Measurements from ENCODE around the gene EPHB2.

DNA sequence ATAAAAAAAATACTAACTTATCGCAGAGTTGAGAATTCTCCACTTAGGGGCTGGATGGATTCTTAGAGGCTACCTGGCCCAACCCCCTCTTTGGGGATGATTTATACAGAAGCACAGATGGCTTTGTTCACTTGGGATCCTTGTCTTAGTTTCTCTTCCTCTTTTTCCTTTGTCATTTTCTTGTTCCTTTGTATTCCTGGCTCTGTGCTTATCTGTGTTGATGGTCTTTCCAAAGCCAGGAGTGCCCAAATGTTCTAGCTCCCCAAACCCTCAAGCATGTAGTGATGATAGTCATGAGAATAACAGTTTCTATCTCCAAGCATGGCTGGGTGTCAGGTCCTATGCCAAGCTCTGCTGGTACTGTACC lies 27.4 kb downstream of the EPHB2 start:
- TF ChIP-seq EZH2 (IDR thresholded peaks at IDR 0.05; ENCODE audit: borderline replicate concordance, low read depth, low read length, severe bottlenecking) (no peak), GATA2 (IDR thresholded peaks at IDR 0.05; ENCODE audit: insufficient read depth, insufficient read length, low read depth, low read length) (no peak), JUN (IDR thresholded peaks at IDR 0.05; ENCODE audit: borderline replicate concordance, insufficient read depth, insufficient read length, low read depth) (no peak), POLR2A (IDR thresholded peaks at IDR 0.05; ENCODE audit: low read depth, low read length) (no peak), FOS (IDR thresholded peaks at IDR 0.05; ENCODE audit: borderline replicate concordance, insufficient read depth, low read length) (no peak), POLR2AphosphoS5 (IDR thresholded peaks at IDR 0.05; ENCODE audit: insufficient read depth, low read depth, low read length) (no peak)
- TF ChIP-seq, protein P1, sequence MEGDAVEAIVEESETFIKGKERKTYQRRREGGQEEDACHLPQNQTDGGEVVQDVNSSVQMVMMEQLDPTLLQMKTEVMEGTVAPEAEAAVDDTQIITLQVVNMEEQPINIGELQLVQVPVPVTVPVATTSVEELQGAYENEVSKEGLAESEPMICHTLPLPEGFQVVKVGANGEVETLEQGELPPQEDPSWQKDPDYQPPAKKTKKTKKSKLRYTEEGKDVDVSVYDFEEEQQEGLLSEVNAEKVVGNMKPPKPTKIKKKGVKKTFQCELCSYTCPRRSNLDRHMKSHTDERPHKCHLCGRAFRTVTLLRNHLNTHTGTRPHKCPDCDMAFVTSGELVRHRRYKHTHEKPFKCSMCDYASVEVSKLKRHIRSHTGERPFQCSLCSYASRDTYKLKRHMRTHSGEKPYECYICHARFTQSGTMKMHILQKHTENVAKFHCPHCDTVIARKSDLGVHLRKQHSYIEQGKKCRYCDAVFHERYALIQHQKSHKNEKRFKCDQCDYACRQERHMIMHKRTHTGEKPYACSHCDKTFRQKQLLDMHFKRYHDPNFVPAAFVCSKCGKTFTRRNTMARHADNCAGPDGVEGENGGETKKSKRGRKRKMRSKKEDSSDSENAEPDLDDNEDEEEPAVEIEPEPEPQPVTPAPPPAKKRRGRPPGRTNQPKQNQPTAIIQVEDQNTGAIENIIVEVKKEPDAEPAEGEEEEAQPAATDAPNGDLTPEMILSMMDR (IDR thresholded peaks at IDR 0.05; ENCODE audit: extremely low read depth in 1 of 2, insufficient read depth in 1 of 2, low read depth in 1 of 2, low read length in 2 of 2) = no peak
